IMR-90 (cell line): Measurements from ENCODE around the gene PRR23C. TPM values are rescaled to one million over a fixed set of nuclear protein-coding genes. Genes with fewer than 3 reads are reported as not detected.
A peak's percentile ranks its signal among the peaks of the same experiment; 100 is the strongest.

ENCODE experiments used
- ATAC-seq: fragments of 200-7000 bp; cut with Tn5 transposase; 2 replicates; pipeline ENCODE4 v1.9.1; 2020; ENCODE audit warnings: low read depth, mild to moderate bottlenecking, moderate library complexity
- BruUV-seq: library from RNA; stranded (reverse); fragments of 400-500 nt; replicated peaks from 2 replicates; lab custom pipeline; 2021; lab: Mats Ljungman, UMichigan
- CTCF ChIA-PET: fragments of 300-600 bp; formaldehyde crosslinking; extraction: SDS; loops from one replicate; lab custom pipeline; 2021; ENCODE audit warnings: antibody characterized with exemption; lab: Yijun Ruan, JAX
- POLR2A ChIA-PET: fragments of 300-600 bp; sonication (Branson Sonifier 250); formaldehyde crosslinking; loops from one replicate; lab custom pipeline; 2022; ENCODE audit warnings: antibody characterized with exemption; ENCODE audit not compliant: unreplicated experiment; lab: Charles Lee
- DNase-seq: peaks from one replicate; pipeline ENCODE4 v3.0.0; 2013
- H2AFZ ChIP-seq: replicated peaks from 2 replicates; pipeline ENCODE3; 2013; ENCODE audit warnings: low read length, mild to moderate bottlenecking; ENCODE audit not compliant: poor library complexity
- H2AK5ac ChIP-seq: 2 replicates; pipeline ENCODE4 v1.6.1; 2013; ENCODE audit warnings: low read depth, low read length, inconsistent platforms
- H2AK9ac ChIP-seq: replicated peaks from 2 replicates; pipeline ENCODE3; 2013; ENCODE audit warnings: mild to moderate bottlenecking, low read depth, low read length, moderate library complexity; ENCODE audit not compliant: poor library complexity
- H2BK120ac ChIP-seq: 2 replicates; pipeline ENCODE4 v1.6.1; 2013; ENCODE audit warnings: low read depth, low read length, inconsistent platforms
- H2BK15ac ChIP-seq: 3 replicates; pipeline ENCODE4 v1.6.1; 2013; ENCODE audit warnings: low read depth, low read length, inconsistent platforms
- H2BK20ac ChIP-seq: 2 replicates; pipeline ENCODE4 v1.6.1; 2013; ENCODE audit warnings: low read depth, mild to moderate bottlenecking, inconsistent platforms, low read length, moderate library complexity
- H2BK5ac ChIP-seq: 2 replicates; pipeline ENCODE4 v1.6.1; 2013; ENCODE audit warnings: mild to moderate bottlenecking, low read depth, low read length, inconsistent platforms; ENCODE audit not compliant: poor library complexity, severe bottlenecking
- H3K14ac ChIP-seq: replicated peaks from 2 replicates; pipeline ENCODE4 v1.6.1; 2013; ENCODE audit warnings: low read depth, low read length, inconsistent platforms
- H3K18ac ChIP-seq: 2 replicates; pipeline ENCODE4 v1.6.1; 2013; ENCODE audit warnings: low read depth, low read length, control low read depth
- H3K23ac ChIP-seq: 2 replicates; pipeline ENCODE4 v1.6.1; 2013; ENCODE audit warnings: low read depth, low read length, inconsistent platforms
- H3K27ac ChIP-seq: 2 replicates; pipeline ENCODE4 v1.5.1; 2013; ENCODE audit warnings: mild to moderate bottlenecking, control low read depth, low read length; ENCODE audit not compliant: insufficient read depth
- H3K27me3 ChIP-seq: 2 replicates; pipeline ENCODE4 v1.6.1; 2013; ENCODE audit warnings: low read length; ENCODE audit not compliant: control insufficient read depth, insufficient read depth
- H3K36me3 ChIP-seq: 2 replicates; pipeline ENCODE4 v1.6.1; 2013; ENCODE audit warnings: low read length, mixed read lengths; ENCODE audit not compliant: control insufficient read depth, insufficient read depth
- H3K4ac ChIP-seq: 2 replicates; pipeline ENCODE4 v1.6.1; 2013; ENCODE audit warnings: low read depth, low read length, inconsistent platforms
- H3K4me1 ChIP-seq: 2 replicates; pipeline ENCODE4 v1.6.1; 2013; ENCODE audit warnings: low read length, mixed read lengths; ENCODE audit not compliant: control insufficient read depth, insufficient read depth
- H3K4me2 ChIP-seq: 2 replicates; pipeline ENCODE4 v1.6.1; 2013; ENCODE audit warnings: low read depth, mild to moderate bottlenecking, control low read depth, low read length, moderate library complexity
- H3K4me3 ChIP-seq: 2 replicates; pipeline ENCODE4 v1.5.1; 2013; ENCODE audit warnings: low read depth, mild to moderate bottlenecking, control low read depth, low read length, moderate library complexity; ENCODE audit not compliant: insufficient read depth
- H3K56ac ChIP-seq: 2 replicates; pipeline ENCODE4 v1.6.1; 2013; ENCODE audit warnings: low read length, inconsistent platforms; ENCODE audit not compliant: insufficient read depth; ENCODE audit errors: extremely low read depth
- H3K79me1 ChIP-seq, 2 experiments: 2 replicates each; pipeline ENCODE4 v1.6.1; 2013; ENCODE audit warnings: low read length in 2 of 2, inconsistent platforms in 1 of 2, low read depth in 1 of 2
- H3K9ac ChIP-seq: 2 replicates; pipeline ENCODE4 v1.6.1; 2013; ENCODE audit warnings: low read depth, low read length, control low read depth
- H3K9me1 ChIP-seq: 2 replicates; pipeline ENCODE4 v1.6.1; 2013; ENCODE audit warnings: low read length, inconsistent platforms; ENCODE audit not compliant: insufficient read depth
- H3K9me3 ChIP-seq: 2 replicates; pipeline ENCODE4 v1.6.1; 2013; ENCODE audit warnings: low read length; ENCODE audit not compliant: control insufficient read depth, insufficient read depth
- H4K20me1 ChIP-seq: 2 replicates; pipeline ENCODE4 v1.6.1; 2013; ENCODE audit warnings: low read length, inconsistent platforms; ENCODE audit not compliant: insufficient read depth
- H4K5ac ChIP-seq: 2 replicates; pipeline ENCODE4 v1.6.1; 2013; ENCODE audit warnings: mild to moderate bottlenecking, low read depth, low read length, control low read depth
- H4K8ac ChIP-seq, 2 experiments: 2 replicates each; pipeline ENCODE4 v1.6.1; 2013; ENCODE audit warnings: low read depth in 2 of 2, low read length in 2 of 2, control low read depth in 1 of 2, inconsistent platforms in 1 of 2
- H4K91ac ChIP-seq: 2 replicates; pipeline ENCODE4 v1.6.1; 2013; ENCODE audit warnings: low read depth, low read length, inconsistent platforms; ENCODE audit not compliant: insufficient read depth
- MAFK ChIP-seq: IDR thresholded peaks from 2 replicates; pipeline ENCODE4 v1.6.1; 2012; ENCODE audit warnings: low read depth, low read length, improper control_type of control experiment
- WGBS, 2 experiments: methylation state at CpG; one replicate each; pipeline versions ENCODE4 v1.1.5 to v1.1.7; 2013; ENCODE audit warnings: missing lambda C conversion rate in 2 of 2; ENCODE audit not compliant: insufficient read length in 1 of 2; ENCODE audit errors: extremely low coverage in 2 of 2; 5-methylcytosine and 5-hydroxymethylcytosine counted together
- dilution Hi-C: fragments of 300-500 bp; cut with HindIII; formaldehyde crosslinking; loops from one replicate; pipeline ENCODE4 v1.14.3; 2018; ENCODE audit warnings: low sequenced_read_pairs; ENCODE audit not compliant: unreplicated experiment
- in situ Hi-C: fragments of 300-500 bp; cut with MboI; formaldehyde crosslinking; loops from 3 replicates; pipeline ENCODE4 v1.14.3; 2019; ENCODE audit warnings: low sequenced_read_pairs, inconsistent platforms, mixed read lengths
- intact Hi-C: fragments of 100-400 bp; cut with micrococcal nuclease; formaldehyde crosslinking; loops from 2 replicates; pipeline ENCODE4 v1.10.0; 2022
- polyA plus RNA-seq, 3 experiments: library from polyadenylated mRNA; depleted of rRNA; stranded (reverse); fragments of >200 nt; gene quantifications; 2 replicates each; pipeline ENCODE4 v1.2.3, GENCODE V29; 2012; ENCODE audit warnings: low replicate concordance in 1 of 3
- total RNA-seq: library from RNA; depleted of rRNA; stranded (reverse); fragments of >200 nt; gene quantifications from 2 replicates; pipeline ENCODE4 v1.2.3, GENCODE V29; 2012; rRNA removed
- TF ChIP-seq, protein P1 (sequence below): conservative IDR thresholded peaks from 2 replicates; pipeline ENCODE4 v1.5.1; 2012; ENCODE audit warnings: mild to moderate bottlenecking, low read depth, low read length, improper control_type of control experiment

Gene PRR23C
- total and polyA plus RNA-seq, 2 of the 4 experiments (the other 2 are of a cell fraction), result not detected

- no peak overlapping the region for H2AFZ ChIP-seq
- H2BK120ac ChIP-seq, result no peak overlapping the region
- no peak overlapping the region for H3K23ac ChIP-seq
- POLR2A ChIA-PET, result no interaction called here
- in situ Hi-C loops, result no loop called here
- H4K5ac ChIP-seq, result no peak overlapping the region
- H2BK5ac ChIP-seq, result no peak overlapping the region
- no CpG with 5 or more reads among the region's 1 CpG for WGBS, 2 experiments
- no peak overlapping the region for H2AK5ac ChIP-seq
- dilution Hi-C loops, result no loop called here
- H3K9ac ChIP-seq, result no peak overlapping the region
- H4K20me1 ChIP-seq, result no peaks in the 10 kb centered on the region
- H2BK20ac ChIP-seq, result no peak overlapping the region
- no peak overlapping the region for H2AK9ac ChIP-seq
- DNase-seq (no peak), ATAC-seq (no peak)
- no peaks in the 10 kb centered on the region for H3K9me3 ChIP-seq
- no peaks in the 10 kb centered on the region for H3K9me1 ChIP-seq
- no peaks in the 10 kb centered on the region for H3K36me3 ChIP-seq
- 0 out of 2 replicates have a peak, but pooled peaks cover 2% of the 10 kb centered on the region for H3K27me3 ChIP-seq
- CTCF ChIA-PET, result no interaction called here
- H3K56ac ChIP-seq, result no peak overlapping the region
- H3K79me1 ChIP-seq, result no peaks in the 10 kb centered on the region
- no peak overlapping the region for H3K4me3 ChIP-seq
- no peak overlapping the region for H3K4me2 ChIP-seq
- TF ChIP-seq, protein P1, sequence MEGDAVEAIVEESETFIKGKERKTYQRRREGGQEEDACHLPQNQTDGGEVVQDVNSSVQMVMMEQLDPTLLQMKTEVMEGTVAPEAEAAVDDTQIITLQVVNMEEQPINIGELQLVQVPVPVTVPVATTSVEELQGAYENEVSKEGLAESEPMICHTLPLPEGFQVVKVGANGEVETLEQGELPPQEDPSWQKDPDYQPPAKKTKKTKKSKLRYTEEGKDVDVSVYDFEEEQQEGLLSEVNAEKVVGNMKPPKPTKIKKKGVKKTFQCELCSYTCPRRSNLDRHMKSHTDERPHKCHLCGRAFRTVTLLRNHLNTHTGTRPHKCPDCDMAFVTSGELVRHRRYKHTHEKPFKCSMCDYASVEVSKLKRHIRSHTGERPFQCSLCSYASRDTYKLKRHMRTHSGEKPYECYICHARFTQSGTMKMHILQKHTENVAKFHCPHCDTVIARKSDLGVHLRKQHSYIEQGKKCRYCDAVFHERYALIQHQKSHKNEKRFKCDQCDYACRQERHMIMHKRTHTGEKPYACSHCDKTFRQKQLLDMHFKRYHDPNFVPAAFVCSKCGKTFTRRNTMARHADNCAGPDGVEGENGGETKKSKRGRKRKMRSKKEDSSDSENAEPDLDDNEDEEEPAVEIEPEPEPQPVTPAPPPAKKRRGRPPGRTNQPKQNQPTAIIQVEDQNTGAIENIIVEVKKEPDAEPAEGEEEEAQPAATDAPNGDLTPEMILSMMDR, result no peak
- TF ChIP-seq MAFK, result peak; percentile 89
- intact Hi-C loops, result no loop called here
- no TSS peak for BruUV-seq
- no peak overlapping the region for H4K8ac ChIP-seq
- no peak overlapping the region for H3K18ac ChIP-seq
- no peak overlapping the region for H2BK15ac ChIP-seq
- H4K91ac ChIP-seq, result no peak overlapping the region
- no peak overlapping the region for H3K14ac ChIP-seq
- no peak overlapping the region for H3K27ac ChIP-seq
- no peak overlapping the region for H3K4ac ChIP-seq
- H3K4me1 ChIP-seq, result no peaks in the 10 kb centered on the region
Measured at GRCh38 chr3:138995706-138996105, 49.0 kb downstream of the PRR23C start.

Other genes with a start within 250 kb of the PRR23C start
- 6.3 and 7.5 TPM in 2 replicates for gene PIK3CB, start 210.0 kb downstream of the PRR23C start, total RNA-seq
- 5.2 and 6.8 TPM in 2 replicates for gene PIK3CB, start 210.0 kb downstream of the PRR23C start, polyA plus RNA-seq (2012; rRNA removed)
- not detected in 2 replicates for gene FOXL2, start 97.8 kb downstream of the PRR23C start, total RNA-seq
- 0.07 TPM in 2 replicates for gene FOXL2, start 97.8 kb downstream of the PRR23C start, polyA plus RNA-seq (2012; rRNA removed)
- gene FOXL2NB, start 97.7 kb downstream of the PRR23C start, total RNA-seq, result under 0.01 TPM in 1 of 2 replicates, not detected in the other
- gene FOXL2NB, start 97.7 kb downstream of the PRR23C start, polyA plus RNA-seq (2012; rRNA removed), result 0.05 TPM in 1 of 2 replicates, not detected in the other
- gene PRR23A, start 38.6 kb downstream of the PRR23C start, total RNA-seq, result not detected in 2 replicates
- not detected in 2 replicates for gene PRR23A, start 38.6 kb downstream of the PRR23C start, polyA plus RNA-seq (2012; rRNA removed)
- not detected in 2 replicates for gene PRR23B, start 24.0 kb downstream of the PRR23C start, total RNA-seq
- gene PRR23B, start 24.0 kb downstream of the PRR23C start, polyA plus RNA-seq (2012; rRNA removed), result not detected in 2 replicates